Measurements from ENCODE around the gene ZNF485.
"Not testable (repeated sequence)": the region's sequence is repeated elsewhere in the genome, so short reads cannot be mapped to it uniquely, and the experiment has no call there.

ZNF485 gene

GRCh38 chr10:43627942-43628341 lies 21.7 kb downstream of the ZNF485 start:
- Histone ChIP-seq H3K4me3 (ENCODE audit: low read depth in 1 of 2, low read length in 1 of 2) (no peak overlapping the region), H3K4me1 (ENCODE audit: control insufficient read depth in 1 of 2, insufficient read depth in 1 of 2, low read depth in 1 of 2, low read length in 1 of 2) (peaks cover 0 to 4% of the 10 kb centered on the region in 2 experiments), H3K27ac (no peak overlapping the region), H3K36me3 (no peaks in the 10 kb centered on the region), H3K27me3 (no peaks in the 10 kb centered on the region), H3K9me3 (no peaks in the 10 kb centered on the region)
- TF ChIP-seq, protein P1, sequence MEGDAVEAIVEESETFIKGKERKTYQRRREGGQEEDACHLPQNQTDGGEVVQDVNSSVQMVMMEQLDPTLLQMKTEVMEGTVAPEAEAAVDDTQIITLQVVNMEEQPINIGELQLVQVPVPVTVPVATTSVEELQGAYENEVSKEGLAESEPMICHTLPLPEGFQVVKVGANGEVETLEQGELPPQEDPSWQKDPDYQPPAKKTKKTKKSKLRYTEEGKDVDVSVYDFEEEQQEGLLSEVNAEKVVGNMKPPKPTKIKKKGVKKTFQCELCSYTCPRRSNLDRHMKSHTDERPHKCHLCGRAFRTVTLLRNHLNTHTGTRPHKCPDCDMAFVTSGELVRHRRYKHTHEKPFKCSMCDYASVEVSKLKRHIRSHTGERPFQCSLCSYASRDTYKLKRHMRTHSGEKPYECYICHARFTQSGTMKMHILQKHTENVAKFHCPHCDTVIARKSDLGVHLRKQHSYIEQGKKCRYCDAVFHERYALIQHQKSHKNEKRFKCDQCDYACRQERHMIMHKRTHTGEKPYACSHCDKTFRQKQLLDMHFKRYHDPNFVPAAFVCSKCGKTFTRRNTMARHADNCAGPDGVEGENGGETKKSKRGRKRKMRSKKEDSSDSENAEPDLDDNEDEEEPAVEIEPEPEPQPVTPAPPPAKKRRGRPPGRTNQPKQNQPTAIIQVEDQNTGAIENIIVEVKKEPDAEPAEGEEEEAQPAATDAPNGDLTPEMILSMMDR (IDR thresholded peaks at IDR 0.05), result no peak

DNA sequence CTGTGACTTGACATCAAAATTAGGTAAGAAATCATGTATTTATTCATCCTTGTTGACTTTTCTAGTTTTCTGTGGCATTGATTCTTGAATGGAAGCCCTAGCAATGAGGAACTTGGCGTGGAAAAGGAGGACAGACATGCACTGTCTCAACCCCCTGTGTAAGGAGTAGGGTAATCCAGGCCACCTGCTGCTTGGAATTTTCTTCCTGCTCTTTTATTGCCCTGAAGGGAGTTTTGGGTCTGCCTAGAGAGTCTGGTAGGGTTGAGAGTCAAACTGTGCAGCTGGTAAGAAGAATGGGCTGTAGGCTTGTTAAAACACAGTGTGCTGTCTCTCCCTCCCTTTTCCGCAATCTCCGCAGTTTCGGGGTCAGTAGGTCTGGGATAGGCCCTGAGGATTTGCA lies 22.7 kb downstream of the ZNF485 start:
- H3K27ac ChIP-seq, result no peak overlapping the region
- H3K27me3 ChIP-seq, result no peaks in the 10 kb centered on the region
- no peaks in the 10 kb centered on the region for H3K36me3 ChIP-seq
- TF ChIP-seq, protein P1 (IDR thresholded peaks at IDR 0.05), result no peak
- no peak overlapping the region for H3K4me3 ChIP-seq (ENCODE audit: low read depth in 1 of 2, low read length in 1 of 2)
- H3K9me3 ChIP-seq, result no peaks in the 10 kb centered on the region
- no peaks in the 10 kb centered on the region for H3K4me1 ChIP-seq (ENCODE audit: control insufficient read depth in 1 of 2, insufficient read depth in 1 of 2, low read depth in 1 of 2, low read length in 1 of 2)

DNA sequence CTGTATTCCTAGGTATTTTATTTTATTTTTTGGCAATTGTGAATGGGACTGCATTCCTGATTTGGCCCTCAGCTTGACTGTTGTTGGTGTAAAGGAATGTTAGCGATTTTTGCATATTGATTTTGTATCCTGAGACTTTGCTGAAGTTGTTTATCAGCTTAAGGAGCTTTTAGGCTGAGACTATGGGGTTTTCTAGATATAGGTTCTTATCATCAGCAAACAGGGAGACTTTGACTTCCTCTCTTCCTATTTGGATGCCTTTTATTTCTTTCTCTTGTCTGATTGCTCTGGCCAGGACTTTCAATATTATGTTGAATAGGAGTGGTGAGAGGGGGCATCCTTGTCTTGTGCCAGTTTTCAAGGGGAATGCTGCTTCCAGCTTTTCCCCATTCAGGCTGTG lies 29.6 kb downstream of the ZNF485 start:
- not testable (repeated sequence) for H3K4me3 ChIP-seq (ENCODE audit: low read depth in 1 of 2, low read length in 1 of 2); H3K4me1 ChIP-seq (ENCODE audit: control insufficient read depth in 1 of 2, insufficient read depth in 1 of 2, low read depth in 1 of 2, low read length in 1 of 2); H3K9me3 ChIP-seq; H3K36me3 ChIP-seq; H3K27me3 ChIP-seq; H3K27ac ChIP-seq

- Histone ChIP-seq H3K4me1 (ENCODE audit: control insufficient read depth in 1 of 2, insufficient read depth in 1 of 2, low read depth in 1 of 2, low read length in 1 of 2) (no peaks in the 10 kb centered on the region), H3K27me3 (no peaks in the 10 kb centered on the region), H3K27ac (no peak overlapping the region), H3K9me3 (peaks cover 22% of the 10 kb centered on the region), H3K4me3 (ENCODE audit: low read depth in 1 of 2, low read length in 1 of 2) (no peak overlapping the region), H3K36me3 (no peaks in the 10 kb centered on the region)
- TF ChIP-seq, protein P1 (IDR thresholded peaks at IDR 0.05), result no peak
These were observed 34.4 kb downstream of the ZNF485 start for GRCh38 chr10:43640603-43641002.

GRCh38 chr10:43644252-43644651 lies 38.0 kb downstream of the ZNF485 start:
- TF ChIP-seq, protein P1 (IDR thresholded peaks at IDR 0.05), result no peak
- H3K36me3 ChIP-seq, result no peaks in the 10 kb centered on the region
- no peak overlapping the region for H3K27ac ChIP-seq
- H3K9me3 ChIP-seq, result peaks cover 22% of the 10 kb centered on the region
- H3K4me3 ChIP-seq (ENCODE audit: low read depth in 1 of 2, low read length in 1 of 2), result no peak overlapping the region
- peaks cover 7 to 11% of the 10 kb centered on the region in 2 experiments for H3K4me1 ChIP-seq (ENCODE audit: control insufficient read depth in 1 of 2, insufficient read depth in 1 of 2, low read depth in 1 of 2, low read length in 1 of 2)
- H3K27me3 ChIP-seq, result peaks cover 19% of the 10 kb centered on the region

- H3K27ac ChIP-seq, result no peak overlapping the region
- H3K4me3 ChIP-seq (ENCODE audit: low read depth in 1 of 2, low read length in 1 of 2), result no peak overlapping the region
- H3K27me3 ChIP-seq, result peaks cover 33% of the 10 kb centered on the region
- H3K36me3 ChIP-seq, result no peaks in the 10 kb centered on the region
- TF ChIP-seq, protein P1 (IDR thresholded peaks at IDR 0.05), result no peak
- peaks cover 22% of the 10 kb centered on the region for H3K9me3 ChIP-seq
- H3K4me1 ChIP-seq (ENCODE audit: control insufficient read depth in 1 of 2, insufficient read depth in 1 of 2, low read depth in 1 of 2, low read length in 1 of 2), result peaks cover 7 to 12% of the 10 kb centered on the region in 2 experiments
These were observed 39.6 kb downstream of the ZNF485 start for GRCh38 chr10:43645866-43646265.
